Erythroblast (primary cell): ENCODE results near the gene KRTAP22-1.

Experiments
- GATA1 ChIP-seq: IDR thresholded peaks from 2 replicates; pipeline ENCODE4 v1.6.1; 2011; ENCODE audit warnings: low read depth, mild to moderate bottlenecking, control low read depth, low read length, moderate library complexity
- POLR2A ChIP-seq: IDR thresholded peaks from 2 replicates; pipeline ENCODE4 v1.6.1; 2011; ENCODE audit warnings: mild to moderate bottlenecking, low read length

GRCh38 chr21:30625449-30626165, 24.7 kb downstream of the KRTAP22-1 start:
- TF ChIP-seq POLR2A (no peak), GATA1 (no peak)
